C4-2B (cell line): ENCODE measurements around the gene ZCWPW1.
"Not testable (repeated sequence)": the region's sequence is repeated elsewhere in the genome, so short reads cannot be mapped to it uniquely, and the experiment has no call there.

Experiments
- H3K27ac ChIP-seq: fragments of 450-650 bp; 2 replicates; pipeline ENCODE4 v1.5.1; 2017
- ZFX ChIP-seq: fragments of 450-650 bp; IDR thresholded peaks from 2 replicates; pipeline ENCODE4 v1.6.1; 2017
- TF ChIP-seq, protein P1 (sequence below): fragments of 450-650 bp; conservative IDR thresholded peaks from 2 replicates; pipeline ENCODE4 v1.5.1; 2017; ENCODE audit warnings: mild to moderate bottlenecking

ZCWPW1 gene

DNA sequence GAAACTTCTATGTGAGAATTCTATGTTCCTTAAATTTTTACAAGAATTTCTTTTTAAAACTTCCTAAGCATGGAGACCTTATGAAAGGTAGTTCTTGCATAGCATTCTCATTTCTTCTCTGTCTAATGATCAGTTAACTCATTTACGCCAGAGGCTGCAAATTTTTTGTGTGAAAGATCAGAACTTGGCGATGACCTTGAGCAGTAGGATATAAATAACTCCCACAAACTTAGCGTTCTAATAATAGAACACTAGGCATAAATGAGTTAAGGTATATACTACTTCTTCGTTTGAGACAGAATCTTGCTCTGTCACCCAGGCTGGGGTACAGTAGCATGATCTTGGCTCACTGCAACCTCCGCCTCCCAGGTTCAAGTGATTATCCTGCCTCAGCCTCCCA is 41.6 kb downstream of the ZCWPW1 start:
- no peak overlapping the region for H3K27ac ChIP-seq
- no peak for TF ChIP-seq ZFX
- TF ChIP-seq, protein P1, sequence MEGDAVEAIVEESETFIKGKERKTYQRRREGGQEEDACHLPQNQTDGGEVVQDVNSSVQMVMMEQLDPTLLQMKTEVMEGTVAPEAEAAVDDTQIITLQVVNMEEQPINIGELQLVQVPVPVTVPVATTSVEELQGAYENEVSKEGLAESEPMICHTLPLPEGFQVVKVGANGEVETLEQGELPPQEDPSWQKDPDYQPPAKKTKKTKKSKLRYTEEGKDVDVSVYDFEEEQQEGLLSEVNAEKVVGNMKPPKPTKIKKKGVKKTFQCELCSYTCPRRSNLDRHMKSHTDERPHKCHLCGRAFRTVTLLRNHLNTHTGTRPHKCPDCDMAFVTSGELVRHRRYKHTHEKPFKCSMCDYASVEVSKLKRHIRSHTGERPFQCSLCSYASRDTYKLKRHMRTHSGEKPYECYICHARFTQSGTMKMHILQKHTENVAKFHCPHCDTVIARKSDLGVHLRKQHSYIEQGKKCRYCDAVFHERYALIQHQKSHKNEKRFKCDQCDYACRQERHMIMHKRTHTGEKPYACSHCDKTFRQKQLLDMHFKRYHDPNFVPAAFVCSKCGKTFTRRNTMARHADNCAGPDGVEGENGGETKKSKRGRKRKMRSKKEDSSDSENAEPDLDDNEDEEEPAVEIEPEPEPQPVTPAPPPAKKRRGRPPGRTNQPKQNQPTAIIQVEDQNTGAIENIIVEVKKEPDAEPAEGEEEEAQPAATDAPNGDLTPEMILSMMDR: no peak

GRCh38 chr7:100384628-100385294 is 43.7 kb downstream of the ZCWPW1 start:
- H3K27ac ChIP-seq: no peak overlapping the region
- TF ChIP-seq ZFX: no peak
- TF ChIP-seq, protein P1: no peak

- H3K27ac ChIP-seq: not testable (repeated sequence)
Observed at GRCh38 chr7:100382234-100382853, 46.2 kb downstream of the ZCWPW1 start.

DNA sequence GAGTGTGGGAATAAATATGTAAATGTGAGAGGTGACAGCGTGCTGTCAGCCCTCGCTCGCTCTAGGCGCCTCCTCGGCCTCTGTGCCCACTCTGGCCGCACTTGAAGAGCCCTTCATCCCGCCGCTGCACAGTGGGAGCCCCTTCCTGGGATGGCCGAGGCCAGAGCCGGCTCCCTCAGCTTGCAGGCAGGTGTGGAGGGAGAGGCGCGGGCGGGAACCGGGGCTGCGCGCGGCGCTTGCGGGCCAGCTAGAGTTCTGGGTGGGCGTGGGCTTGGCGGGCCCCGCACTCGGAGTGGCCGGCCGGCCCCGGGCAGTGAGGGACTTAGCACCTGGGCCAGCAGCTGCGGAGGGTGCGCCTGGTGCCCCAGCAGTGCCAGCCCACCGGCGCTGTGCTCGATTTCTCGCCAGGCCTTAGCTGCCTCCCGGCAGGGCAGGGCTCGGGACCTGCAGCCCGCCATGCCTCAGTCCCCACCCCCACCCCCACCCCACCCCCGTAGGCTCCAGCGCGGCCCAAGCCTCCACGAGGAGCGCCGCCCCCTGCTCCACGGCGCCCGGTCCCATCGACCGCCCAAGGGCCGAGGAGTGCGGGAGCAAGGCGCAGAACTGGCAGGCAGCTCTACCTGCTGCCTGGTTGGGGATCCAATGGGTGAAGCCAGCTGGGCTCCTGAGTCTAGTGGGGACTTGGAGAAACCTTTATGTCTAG is 46.8 kb downstream of the ZCWPW1 start:
- not testable (repeated sequence) for H3K27ac ChIP-seq

- TF ChIP-seq, protein P1: no peak
- TF ChIP-seq ZFX: no peak
- no peak overlapping the region for H3K27ac ChIP-seq
Observed at GRCh38 chr7:100380196-100380595, 48.3 kb downstream of the ZCWPW1 start.

- no peak for TF ChIP-seq ZFX
- TF ChIP-seq, protein P1: no peak
- no peak overlapping the region for H3K27ac ChIP-seq
Observed at GRCh38 chr7:100378114-100378755, 50.3 kb downstream of the ZCWPW1 start.

DNA sequence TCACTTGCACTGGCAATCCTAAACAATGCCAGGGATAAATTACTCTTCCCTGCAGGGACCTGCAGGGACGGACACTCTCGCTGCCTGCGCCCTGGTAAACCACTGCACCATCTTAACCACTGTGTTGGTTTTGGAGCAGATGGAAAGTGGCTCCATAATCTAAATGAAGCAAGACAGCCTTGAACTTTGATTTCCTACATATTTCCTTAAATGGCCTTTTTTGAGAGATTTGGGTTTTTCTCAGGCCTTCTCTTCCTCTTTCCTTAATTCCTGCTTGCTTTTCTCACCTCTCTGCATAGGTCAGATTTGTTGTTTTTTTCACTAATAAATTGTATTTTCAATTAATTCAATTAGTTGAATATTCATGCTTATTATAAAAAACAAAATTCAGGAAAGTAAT is 52.4 kb downstream of the ZCWPW1 start:
- TF ChIP-seq ZFX: no peak
- TF ChIP-seq, protein P1: no peak

DNA sequence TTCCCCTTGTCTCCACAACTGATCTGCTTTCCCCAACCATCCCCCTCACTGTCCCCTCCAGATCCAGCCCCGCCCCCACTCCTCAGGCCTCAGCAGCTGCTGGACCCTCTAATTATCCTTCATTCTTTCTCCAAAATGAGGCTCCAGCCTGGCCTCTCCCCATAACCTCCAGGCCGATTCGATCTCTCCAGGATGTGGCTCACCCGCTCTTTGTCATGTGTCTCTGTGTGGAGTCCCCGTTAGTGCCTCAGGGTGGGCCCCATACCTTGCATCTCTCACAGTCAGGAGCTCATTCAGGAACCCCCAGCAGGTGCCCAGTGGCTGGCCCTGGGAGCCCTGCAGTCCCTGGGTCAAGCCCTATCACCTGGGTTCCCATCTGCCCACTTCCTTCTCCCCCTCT is 53.9 kb downstream of the ZCWPW1 start:
- no peak overlapping the region for H3K27ac ChIP-seq
- no peak for TF ChIP-seq ZFX
- TF ChIP-seq, protein P1: no peak

More for the DNA sequence above, 52.4 kb downstream of the ZCWPW1 start:
- no peak overlapping the region for H3K27ac ChIP-seq

DNA sequence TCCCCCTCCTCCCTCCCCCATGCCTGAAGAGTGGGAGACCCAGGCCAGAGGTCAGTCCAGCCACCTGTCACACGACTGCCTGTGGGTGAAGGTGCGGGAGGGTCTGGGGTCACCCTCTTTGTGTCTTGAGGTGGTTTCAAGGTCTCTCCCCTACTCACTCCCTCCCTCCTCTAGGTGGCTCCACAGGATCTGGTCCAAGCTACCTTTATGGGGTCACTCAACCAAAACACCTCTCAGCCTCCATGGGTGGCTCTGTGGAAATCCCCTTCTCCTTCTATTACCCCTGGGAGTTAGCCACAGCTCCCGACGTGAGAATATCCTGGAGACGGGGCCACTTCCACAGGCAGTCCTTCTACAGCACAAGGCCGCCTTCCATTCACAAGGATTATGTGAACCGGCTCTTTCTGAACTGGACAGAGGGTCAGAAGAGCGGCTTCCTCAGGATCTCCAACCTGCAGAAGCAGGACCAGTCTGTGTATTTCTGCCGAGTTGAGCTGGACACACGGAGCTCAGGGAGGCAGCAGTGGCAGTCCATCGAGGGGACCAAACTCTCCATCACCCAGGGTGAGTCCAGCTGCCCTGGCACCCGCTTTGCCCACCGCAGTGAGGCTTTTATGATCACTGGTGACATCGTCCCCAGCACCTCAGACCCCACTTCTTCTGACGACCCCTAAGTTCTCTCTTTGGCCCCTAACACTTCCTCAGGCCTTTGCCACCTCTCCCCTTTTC is 54.5 kb downstream of the ZCWPW1 start:
- not testable (repeated sequence) for H3K27ac ChIP-seq
